ENCODE measurements around the gene TMEM63A.

Gene TMEM63A

GRCh38 chr1:225863167-225863566, 19.0 kb downstream of the TMEM63A start:
- no peak for DNase-seq

GRCh38 chr1:225862581-225862950, 19.6 kb downstream of the TMEM63A start:
- DNase-seq, result no peak

DNA sequence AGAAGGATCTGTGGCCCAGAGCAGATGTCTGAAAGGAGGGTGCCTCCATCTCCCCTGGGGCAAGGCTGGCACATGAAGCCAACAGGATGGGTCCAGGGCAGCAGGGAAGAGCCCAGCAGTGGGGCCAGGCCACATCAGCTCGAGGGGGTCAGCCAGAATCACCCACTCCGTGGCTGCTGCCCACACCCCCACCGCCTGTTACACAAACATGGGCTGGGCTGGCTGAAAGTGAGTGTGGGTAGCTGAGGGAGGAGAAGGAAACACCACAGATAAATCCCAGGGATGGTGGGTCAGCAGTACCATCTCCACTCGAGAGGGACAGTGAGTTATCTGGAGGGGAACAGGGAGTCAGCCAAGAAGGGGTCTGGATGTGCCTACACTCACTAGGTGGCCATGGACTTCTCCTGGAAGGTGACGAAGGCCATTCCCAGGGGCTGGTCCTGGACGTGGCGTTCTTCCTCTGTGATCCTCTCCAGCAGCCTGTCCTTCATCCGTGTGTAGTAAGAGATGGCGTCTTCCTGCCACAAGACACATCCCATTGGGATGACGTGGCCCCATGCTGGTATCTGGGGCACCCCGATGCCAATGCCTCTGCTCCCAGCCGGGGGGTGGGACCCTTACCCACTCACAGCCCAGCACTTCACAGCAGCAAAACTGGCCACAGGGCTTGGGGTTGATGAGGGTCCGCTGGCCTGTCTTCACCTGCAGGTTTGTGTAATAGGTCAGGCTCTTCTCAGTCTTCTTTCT, 20.2 kb downstream of the TMEM63A start:
- DNase-seq, result no peak

- DNase-seq, result no peak
These were observed 21.2 kb downstream of the TMEM63A start for GRCh38 chr1:225860876-225861441.

GRCh38 chr1:225860107-225860506, 22.1 kb downstream of the TMEM63A start:
- no peak for DNase-seq

DNA sequence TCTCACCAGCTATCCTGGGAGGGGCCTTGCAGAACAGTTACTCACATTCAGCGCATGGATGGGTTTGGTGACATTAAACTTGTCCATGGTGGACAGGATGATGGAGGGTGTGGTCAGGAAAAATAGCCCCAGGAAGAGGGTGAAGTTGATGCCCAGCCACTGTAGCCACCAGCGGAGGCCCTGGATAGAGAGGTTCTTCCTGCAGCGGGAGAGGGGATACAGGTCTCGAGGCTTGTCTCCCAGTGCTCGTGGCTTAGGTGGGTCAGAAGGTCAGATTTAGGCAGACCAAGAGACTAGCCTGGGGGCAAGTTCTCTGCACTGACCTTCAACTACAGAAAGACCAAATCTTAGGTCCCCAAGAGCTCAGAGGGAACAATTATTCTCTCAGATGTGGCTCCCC, 23.0 kb downstream of the TMEM63A start:
- DNase-seq, result no peak

- DNase-seq, result no peak
These were observed 24.9 kb downstream of the TMEM63A start for GRCh38 chr1:225857256-225857655.

DNA sequence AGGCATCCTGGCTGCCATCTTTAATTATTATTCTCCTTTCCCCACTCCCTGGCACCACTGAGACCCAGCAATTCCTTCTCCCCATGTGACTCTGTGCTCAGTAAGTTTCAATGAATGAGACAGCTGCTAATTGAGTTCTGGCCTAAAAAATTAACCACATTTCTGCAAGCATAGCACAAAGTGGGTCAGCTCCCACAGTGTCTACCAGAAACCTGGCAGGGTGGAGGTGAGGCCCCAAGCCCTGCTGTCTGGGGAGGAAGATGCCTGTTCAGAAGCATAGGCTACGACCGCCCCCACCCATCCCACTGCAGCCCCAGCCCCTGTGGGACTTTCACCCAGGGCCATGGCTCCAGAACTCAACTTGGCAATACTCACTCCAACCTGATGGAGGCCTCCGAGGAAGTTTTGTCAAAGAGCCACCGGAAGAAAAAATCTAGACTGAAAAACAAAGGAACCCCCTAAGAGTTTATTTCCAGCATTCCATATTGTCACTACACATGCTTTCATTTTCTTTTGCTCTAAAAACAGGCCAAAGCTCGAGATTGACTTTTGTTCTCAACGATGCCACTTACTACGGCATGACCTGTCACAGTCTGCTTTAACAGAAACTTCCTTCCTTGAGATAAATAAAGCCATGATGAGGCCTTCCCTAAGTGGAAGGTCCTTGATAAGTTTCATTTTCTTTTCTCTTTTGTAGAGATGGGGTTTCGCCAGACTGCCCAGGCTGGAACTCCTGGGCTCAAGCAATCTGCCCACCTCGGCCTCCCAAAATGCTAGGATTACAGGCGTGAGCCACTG, 26.5 kb downstream of the TMEM63A start:
- DNase-seq, result no peak

DNA sequence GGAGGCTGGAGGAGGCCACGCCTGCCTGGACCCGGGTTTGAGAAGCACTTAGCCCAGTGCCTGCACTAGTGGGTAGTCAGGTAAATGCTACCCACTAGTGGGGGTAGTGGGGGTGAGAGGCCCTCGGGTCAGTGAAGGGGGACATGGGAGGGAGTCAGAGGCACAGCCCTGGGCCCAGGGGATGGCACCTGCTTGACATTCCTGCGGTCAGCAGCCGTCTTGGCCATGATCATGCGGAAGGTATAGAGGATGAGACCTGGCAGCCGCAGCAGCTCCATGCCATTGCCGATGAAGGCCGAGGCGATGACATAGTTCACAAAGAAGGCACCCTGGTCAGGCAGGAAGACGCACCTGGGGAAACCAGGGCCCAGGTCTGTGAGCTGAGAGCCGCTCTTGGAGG, 28.7 kb downstream of the TMEM63A start:
- no peak for DNase-seq

DNA sequence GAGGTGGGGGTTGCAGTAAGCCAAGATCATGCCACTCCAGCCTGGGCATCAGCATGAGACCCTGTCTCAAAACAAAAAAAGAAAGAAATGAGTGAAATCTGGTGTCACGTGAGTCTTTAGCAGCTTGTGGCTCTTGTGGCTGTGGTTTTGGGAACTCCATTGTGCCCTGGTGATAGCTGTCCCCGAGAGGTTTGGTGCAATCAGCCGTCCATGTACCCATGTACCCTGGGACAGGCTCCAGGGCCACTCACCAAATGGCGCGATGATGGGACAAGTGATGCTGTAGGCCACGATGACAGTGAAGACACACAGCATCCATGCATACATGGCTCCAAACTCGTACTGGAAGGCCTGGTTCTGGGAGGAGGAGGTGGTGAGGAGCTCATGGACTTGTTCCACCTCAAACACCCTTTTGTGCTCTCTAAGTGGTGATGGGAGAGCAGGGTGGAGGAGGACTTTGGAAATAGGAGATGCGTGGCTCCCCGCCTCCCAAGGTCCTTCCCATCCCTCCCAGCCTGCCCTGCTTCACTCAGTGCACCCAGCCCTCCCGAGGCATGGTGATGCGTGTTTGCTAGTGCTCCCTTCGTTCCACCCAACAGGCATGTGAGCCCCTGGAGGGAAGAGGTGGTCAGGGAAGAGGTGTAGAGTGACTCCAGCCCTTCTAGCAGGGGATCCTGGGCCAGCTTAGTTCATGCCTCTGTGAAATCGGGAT, 29.6 kb downstream of the TMEM63A start:
- DNase-seq, result no peak

DNA sequence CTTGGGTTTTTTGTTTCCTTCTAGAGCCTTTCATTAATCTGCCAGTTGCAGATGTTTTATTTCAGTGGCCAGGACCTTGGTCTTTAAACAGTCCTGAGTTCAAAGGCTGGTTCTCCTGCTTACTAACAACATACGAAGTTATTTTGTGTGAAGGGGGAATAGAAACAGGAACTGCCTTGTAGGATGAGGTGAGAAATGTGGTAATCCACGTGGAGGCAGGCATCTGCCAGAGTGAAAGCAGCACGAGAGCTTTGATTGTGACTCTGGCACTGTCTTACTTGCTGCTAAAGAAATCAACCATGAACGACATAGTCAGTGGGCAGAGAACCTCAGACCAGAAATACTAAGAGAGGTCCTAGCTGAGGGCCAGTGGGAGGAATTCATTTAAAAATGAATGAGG, 30.4 kb downstream of the TMEM63A start:
- peak; percentile 13 for DNase-seq

- no peak for DNase-seq
These were observed 31.8 kb downstream of the TMEM63A start for GRCh38 chr1:225850370-225850769.

DNA sequence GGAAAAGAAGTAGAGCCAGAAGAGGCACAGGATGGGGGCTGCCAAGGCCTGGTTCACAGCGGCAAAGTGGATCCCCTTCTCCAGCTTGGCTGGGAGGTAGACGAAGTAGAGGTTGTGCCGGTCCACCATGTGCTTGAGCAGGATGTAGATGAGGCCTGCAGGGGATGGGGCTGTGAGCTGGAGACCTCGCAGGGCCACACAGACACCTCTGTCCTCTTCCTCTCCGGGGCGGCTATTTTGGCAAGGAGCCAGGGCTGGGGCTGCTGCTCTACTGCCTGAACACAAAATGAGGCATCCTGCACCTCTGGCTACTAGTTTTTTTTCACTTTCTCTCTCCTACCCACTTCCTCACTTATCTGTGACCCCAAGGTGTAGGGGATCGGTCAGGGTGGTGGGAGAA, 32.3 kb downstream of the TMEM63A start:
- peak; percentile 28 for DNase-seq

DNA sequence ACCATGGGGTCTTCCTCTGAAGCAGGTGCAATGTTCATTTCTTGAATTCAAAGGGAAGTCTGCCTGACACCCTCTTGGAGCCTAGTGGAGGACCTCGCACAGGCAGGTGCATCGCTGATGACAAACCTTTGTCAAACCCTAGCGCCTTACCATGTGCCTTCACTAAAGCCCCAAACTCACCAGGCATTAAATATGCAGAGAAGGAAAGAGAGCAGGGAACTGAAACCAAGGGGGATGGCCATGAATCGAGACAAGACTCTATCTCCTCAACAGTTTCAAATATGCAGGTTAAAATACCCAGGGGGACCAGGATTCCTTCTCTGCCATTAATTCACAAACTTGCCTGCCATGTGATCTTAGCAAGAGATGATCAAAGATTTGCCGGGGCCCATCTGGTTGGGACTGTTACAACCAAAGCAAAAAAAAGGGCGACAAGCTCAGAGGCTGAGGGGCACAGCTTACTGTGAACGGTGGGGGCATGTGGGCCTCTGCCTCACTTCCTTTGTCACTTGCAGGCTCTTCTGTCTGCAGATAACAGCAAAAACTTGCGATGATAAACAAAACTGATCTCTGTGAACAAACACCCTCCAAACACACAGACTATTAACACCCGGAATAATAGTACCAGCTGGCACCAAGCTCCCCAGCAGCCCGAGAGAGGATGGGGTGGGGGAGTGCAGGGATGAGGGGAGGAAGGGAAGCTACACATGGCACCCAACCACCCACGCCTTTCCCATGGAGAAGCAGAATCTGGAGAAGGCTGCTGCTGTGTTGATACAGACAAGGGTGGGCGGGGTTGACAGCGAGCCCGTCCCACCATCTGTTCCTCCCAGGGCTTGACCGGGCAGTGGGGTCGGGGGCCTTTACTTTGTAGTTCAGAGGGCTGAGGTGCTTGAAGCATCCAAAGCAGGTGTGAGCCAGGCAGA, 33.9 kb downstream of the TMEM63A start:
- no peak for DNase-seq

DNA sequence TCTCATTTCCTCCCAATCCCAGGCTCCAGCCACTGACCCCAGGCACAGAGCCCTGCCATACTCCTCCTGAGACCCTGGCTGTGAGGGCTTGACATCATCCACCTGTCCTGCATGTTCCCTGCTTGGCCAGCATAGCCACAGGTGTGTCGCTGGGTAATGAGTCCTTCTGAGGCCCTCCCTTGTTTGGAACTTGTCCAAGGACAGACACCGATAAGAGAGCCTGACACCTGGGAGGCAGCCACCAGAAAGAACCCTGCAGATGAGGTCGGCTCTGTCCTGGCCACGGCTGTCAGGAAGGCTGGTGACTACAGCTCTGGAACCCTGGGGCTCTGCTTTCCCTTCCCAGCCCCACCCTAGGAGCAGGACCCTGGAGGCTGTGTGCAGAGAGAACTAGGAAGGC, 34.6 kb downstream of the TMEM63A start:
- no peak for DNase-seq

GRCh38 chr1:225846331-225847310, 35.6 kb downstream of the TMEM63A start:
- no peak for DNase-seq

DNA sequence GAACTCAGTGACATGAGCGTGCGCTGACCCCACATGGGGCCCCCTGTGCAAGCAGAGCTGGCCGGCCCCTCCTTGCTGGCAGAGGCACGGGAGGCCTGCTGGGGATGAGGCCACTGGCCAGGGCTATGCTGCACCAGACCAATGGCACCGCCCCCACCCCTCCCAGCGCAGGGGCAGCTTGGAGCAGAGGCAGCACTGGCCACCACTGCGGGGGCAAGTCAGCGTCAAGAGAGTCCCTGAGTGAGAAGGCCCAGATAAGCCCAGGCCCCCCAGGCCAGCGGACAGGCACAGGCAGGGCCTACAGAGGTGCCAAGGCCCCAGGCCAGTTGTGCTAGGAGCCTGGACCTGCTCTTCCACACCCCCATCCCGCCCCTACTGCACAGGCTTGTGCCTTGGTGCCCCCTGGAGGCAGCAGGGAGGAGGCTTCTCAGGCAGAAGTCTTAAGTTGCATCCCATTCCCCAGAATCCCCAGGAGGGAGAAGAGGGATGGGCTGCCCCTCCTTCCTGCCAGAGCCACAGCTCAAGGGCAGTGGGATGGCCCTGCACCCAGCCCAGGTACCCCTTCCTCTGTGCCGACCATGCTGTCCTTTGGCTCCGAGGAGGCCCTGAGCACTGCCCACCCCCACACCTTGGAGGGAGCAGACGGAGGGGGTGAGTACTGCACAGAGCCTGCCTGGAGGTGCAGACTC, 36.5 kb downstream of the TMEM63A start:
- DNase-seq, result peak; percentile 60

DNA sequence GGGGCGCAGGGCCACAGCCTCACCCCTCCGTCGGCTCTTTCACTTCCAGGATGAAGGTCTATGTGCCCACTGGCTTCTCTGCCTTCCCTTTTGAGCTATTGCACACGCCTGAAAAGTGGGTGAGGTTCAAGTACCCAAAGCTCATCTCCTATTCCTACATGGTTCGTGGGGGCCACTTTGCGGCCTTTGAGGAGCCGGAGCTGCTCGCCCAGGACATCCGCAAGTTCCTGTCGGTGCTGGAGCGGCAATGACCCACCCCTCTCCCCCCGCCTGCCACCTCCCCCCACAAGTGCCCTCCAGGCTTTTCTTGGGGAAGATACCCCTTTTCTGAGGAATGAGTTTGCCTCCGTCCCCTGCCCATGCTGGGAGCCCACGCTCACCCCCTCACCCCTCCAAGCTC, 37.1 kb downstream of the TMEM63A start:
- no peak for DNase-seq

DNA sequence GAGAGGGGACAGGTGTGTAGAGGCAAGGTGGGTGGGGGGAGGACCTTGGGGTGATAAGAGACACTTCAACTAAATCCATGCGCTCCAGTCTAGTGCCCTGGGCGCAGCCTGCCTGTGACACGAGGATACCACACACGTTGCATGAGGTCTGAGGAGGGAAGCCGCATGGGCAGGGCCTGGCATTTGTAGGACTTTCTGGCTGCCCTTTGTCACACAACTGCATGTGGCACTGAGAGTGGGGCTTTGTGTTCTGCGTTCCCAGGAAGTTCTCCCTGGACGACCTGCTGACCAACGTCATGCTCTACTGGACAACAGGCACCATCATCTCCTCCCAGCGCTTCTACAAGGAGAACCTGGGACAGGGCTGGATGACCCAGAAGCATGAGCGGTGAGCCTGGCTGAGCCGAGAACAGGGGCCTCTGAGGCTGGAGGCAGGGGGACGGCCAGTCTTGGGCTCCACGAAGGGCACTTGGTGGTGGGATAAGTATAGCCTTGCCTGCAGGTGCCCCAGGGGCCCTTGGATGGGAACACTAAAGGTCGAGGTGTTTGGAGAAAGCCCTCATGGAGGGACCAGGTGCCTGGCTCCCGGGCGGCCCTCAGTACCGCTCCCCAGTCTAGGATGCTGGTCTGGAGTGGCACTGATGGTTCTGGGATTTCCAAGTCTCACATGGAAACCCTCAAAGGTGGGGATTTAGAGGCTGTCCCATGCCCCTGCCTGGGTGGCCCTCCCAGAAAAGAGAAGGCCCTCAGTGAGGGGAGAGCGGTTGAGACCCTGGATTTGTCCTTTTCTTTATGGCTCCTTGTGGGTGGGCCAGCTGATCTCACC, 37.7 kb downstream of the TMEM63A start:
- DNase-seq, result no peak

GRCh38 chr1:225843426-225843795, 38.8 kb downstream of the TMEM63A start:
- DNase-seq, result no peak

Data from stimulated activated CD4-positive, alpha-beta T cell treated with anti-CD3 and anti-CD28 coated beads, Interleukin-15, amount 100 ng/mL, for 24 hours (primary cell).